Heart left ventricle (tissue), 16 donors: Measurements from ENCODE around the gene RNF43. TPM values are rescaled to one million over a fixed set of nuclear protein-coding genes. Genes with fewer than 3 reads are reported as not detected.

Experiments used
- ATAC-seq, 4 donors: fragments of 200-7000 bp; cut with Tn5 transposase; one replicate each; pipeline ENCODE4 v1.9.1; 2020 to 2022; ENCODE audit warnings: moderate library complexity in 4 of 4, mild to moderate bottlenecking in 3 of 4, moderate number of reproducible peaks in 1 of 4
- DNase-seq, 5 donors: peaks; one replicate each; pipeline ENCODE4 v3.0.0-alpha.2; 2020
- H3K27ac ChIP-seq, 12 donors: fragments of 200-600 bp; sonication (generic) in 4 of 12; one replicate each; pipeline versions ENCODE4 v1.5.0 to v1.8.0; 2016 to 2022; ENCODE audit warnings: mild to moderate bottlenecking in 2 of 12
- H3K27me3 ChIP-seq, 9 donors: fragments of 200-600 bp; sonication (generic) in 2 of 9; one replicate each; pipeline versions ENCODE4 v1.5.1 to v1.8.0; 2016 to 2022; ENCODE audit warnings: mild to moderate bottlenecking in 3 of 9
- H3K36me3 ChIP-seq, 9 donors: fragments of 200-600 bp; sonication (generic) in 2 of 9; one replicate each; pipeline versions ENCODE4 v1.5.0 to v1.8.0; 2018 to 2022; ENCODE audit warnings: mild to moderate bottlenecking in 2 of 9
- H3K4me1 ChIP-seq, 12 donors: fragments of 200-600 bp; sonication (generic) in 4 of 12; one replicate each; pipeline versions ENCODE4 v1.5.0 to v1.8.0; 2016 to 2022; ENCODE audit warnings: mild to moderate bottlenecking in 3 of 12
- H3K4me3 ChIP-seq, 12 donors: fragments of 200-600 bp; sonication (generic) in 4 of 12; one replicate each; pipeline versions ENCODE4 v1.5.0 to v1.8.0; 2017 to 2022; ENCODE audit warnings: mild to moderate bottlenecking in 9 of 12, moderate library complexity in 4 of 12
- H3K9me3 ChIP-seq, 12 donors: fragments of 200-600 bp; sonication (generic) in 4 of 12; one replicate each; pipeline versions ENCODE4 v1.5.0 to v1.8.0; 2016 to 2022; ENCODE audit warnings: mild to moderate bottlenecking in 1 of 12
- POLR2A ChIP-seq, 2 donors: fragments of 450-650 bp; IDR thresholded peaks; one replicate each; pipeline ENCODE4 v1.6.1; 2017; ENCODE audit warnings: antibody characterized with exemption in 2 of 2, mild to moderate bottlenecking in 2 of 2, moderate library complexity in 2 of 2
- WGBS, 4 donors: extraction: QIAGEN DNeasy Blood & Tissue Kit in 2 of 4; methylation state at CpG; one replicate each; pipeline versions ENCODE4 v1.1.5 to v1.1.7; 2013 to 2018; 5-methylcytosine and 5-hydroxymethylcytosine counted together
- intact Hi-C, 10 donors: fragments of 100-400 bp; cut with DNase I; formaldehyde crosslinking; loops; one replicate each; pipeline versions ENCODE4 v1.11.1 to v1.14.2; 2022
- polyA plus RNA-seq, 2 donors: library from polyadenylated mRNA; stranded (reverse); fragments of 200-250 nt; gene quantifications; one replicate each; pipeline ENCODE4 v1.2.3, GENCODE V29; 2013
- total RNA-seq, 9 donors: library from RNA; depleted of rRNA in 2 of 9; stranded (reverse); fragments of >200 nt in 2 of 9; fragmentation: NEBNext Ultra II Directional in 3 of 9; extraction: Animal tissue kit (Norgen Biotek cat#: 25700) in 3 of 9; gene quantifications; one replicate each; pipeline versions ENCODE4 v1.1.0 to v1.2.4, GENCODE V29; 2016 to 2023
- TF ChIP-seq, protein P1 (sequence below), 12 donors: fragments of 200-600 bp; sonication (generic) in 4 of 12; IDR thresholded peaks; one replicate each; pipeline versions ENCODE4 v1.5.0 to v1.8.0; 2018 to 2022; ENCODE audit warnings: antibody characterized with exemption in 12 of 12, mild to moderate bottlenecking in 5 of 12
- donor health status: ischemic (EF 13 %, LVEDD 7.1; RV severe dilation, severe dysfunction).
- donor health status: healthy with polysubstance abuse.
- donor health status: DM: no; HTN: yes; CAD: no.
- donor health status: DM: no; HTN: no; CAD: no.
- donor health status: ischemic (EF 25% LVEDD 6.9; RV normal size, moderate dysfunction).
- donor health status: ischemic (EF 25% LVEDD 5.7; RV mildly dilated, moderate dysfunction).
- donor health status: healthy.
- donor health status: DM: yes; HTN: yes; CAD: no.
- donor health status: ischemic (EF 35%, LVEDD 5.7; RV mildly dilated, moderate dysfunction).
- donor health status: nonischemic (EF 11% LVEDD 7.7; RV severe dilation, severe dysfunction).
- donor health status: DM: yes; HTN: yes; CAD: no.
- donor health status: PGD.
- donor health status: ischemic (EF 29% LVEDD 5.4; RV normal size, mild dysfunction).
- donor health status: nonischemic (EF 23%, LVEDD 6.1; RV moderate dilation, normal function).

RNF43 gene
- total and polyA plus RNA-seq, 11 donors = 1.9 to 7.5 (median 4.9) TPM

DNA sequence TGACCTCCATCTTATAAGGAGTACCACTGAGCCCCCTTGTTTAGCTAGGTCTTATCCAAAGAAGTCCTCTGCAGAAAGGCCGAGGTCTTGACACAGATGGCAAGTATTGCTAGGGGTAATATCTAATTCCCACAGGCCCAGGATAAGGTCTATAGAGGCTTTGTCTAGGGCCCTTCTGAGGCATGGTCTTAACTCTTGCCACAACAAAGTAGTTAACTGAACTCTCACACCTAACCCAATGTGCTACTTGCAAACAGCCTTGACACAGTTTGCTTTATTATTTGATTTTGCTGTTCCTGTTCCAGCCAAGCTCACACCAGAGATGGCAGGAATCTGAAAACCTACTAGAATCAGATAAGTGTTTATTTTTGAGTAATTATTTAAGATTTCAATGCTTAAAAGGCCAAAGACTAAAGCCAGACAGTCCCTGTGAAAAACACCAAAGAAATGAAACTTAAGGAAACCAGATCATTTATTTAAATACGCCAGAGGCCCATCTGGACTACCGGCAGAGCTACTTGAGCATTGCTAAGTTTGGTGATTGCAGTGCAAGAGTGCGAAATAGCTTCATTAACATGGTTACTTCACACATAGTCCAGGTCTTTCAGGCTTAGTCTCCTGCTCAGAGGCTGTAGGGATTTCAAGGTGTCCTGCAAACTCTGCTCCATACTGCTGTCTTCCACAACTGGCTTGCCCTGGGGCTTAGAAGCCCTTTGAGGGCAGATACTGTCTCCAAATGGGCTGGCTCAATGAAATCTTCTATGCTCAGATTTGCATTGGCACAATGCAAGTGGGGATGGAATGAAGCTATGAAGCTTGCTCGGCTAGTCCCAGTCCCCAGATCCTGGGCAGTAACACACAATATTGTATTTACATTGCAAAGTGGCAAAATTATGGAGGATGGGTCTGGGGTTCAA lies 36.9 kb downstream of the RNF43 start:
- no peak for DNase-seq
- Histone ChIP-seq H3K27me3 (peaks cover 0 to under 1% (median 0%) of the 10 kb centered on the region in 9 donors), H3K4me1 (peaks cover 0 to 40% (median 0%) of the 10 kb centered on the region in 12 donors), H3K4me3 (no peak overlapping the region), H3K27ac (no peak overlapping the region), H3K9me3 (no peaks in the 10 kb centered on the region), H3K36me3 (no peaks in the 10 kb centered on the region)
- TF ChIP-seq, protein P1, sequence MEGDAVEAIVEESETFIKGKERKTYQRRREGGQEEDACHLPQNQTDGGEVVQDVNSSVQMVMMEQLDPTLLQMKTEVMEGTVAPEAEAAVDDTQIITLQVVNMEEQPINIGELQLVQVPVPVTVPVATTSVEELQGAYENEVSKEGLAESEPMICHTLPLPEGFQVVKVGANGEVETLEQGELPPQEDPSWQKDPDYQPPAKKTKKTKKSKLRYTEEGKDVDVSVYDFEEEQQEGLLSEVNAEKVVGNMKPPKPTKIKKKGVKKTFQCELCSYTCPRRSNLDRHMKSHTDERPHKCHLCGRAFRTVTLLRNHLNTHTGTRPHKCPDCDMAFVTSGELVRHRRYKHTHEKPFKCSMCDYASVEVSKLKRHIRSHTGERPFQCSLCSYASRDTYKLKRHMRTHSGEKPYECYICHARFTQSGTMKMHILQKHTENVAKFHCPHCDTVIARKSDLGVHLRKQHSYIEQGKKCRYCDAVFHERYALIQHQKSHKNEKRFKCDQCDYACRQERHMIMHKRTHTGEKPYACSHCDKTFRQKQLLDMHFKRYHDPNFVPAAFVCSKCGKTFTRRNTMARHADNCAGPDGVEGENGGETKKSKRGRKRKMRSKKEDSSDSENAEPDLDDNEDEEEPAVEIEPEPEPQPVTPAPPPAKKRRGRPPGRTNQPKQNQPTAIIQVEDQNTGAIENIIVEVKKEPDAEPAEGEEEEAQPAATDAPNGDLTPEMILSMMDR (IDR thresholded peaks at IDR 0.05) = no peak
- TF ChIP-seq POLR2A (IDR thresholded peaks at IDR 0.05) = no peak
- ATAC-seq = no peak
- intact Hi-C loops = no loop called here
- WGBS, 4 donors = 88 to 95% (median 93%) methylated on average over 5 of the region's 5 CpGs

DNA sequence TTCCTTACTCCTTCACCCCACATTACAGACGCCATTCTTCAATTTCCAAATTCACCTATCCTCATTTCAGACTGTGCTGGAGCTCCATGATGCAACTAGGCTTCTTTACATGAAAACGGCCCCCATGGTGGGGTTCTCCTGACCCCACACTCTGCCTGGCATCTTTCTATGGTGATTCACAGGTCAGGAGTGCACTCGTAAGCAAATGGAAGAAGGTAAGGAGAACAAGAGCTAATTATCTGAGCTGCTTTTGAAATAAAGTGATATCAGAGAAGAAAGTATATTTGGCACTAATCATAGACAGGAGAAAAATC lies 37.9 kb downstream of the RNF43 start:
- peaks cover 0 to 32% (median 0%) of the 10 kb centered on the region in 12 donors for H3K4me1 ChIP-seq
- H3K27ac ChIP-seq = no peak overlapping the region
- intact Hi-C loops = loop anchor here in 1 of 10 donors (10.0 kb wide), 1 partner anchor 65 kb away; no protein-coding TSS in a partner anchor
- no peaks in the 10 kb centered on the region for H3K27me3 ChIP-seq
- H3K36me3 ChIP-seq = no peaks in the 10 kb centered on the region
- TF ChIP-seq, protein P1 (IDR thresholded peaks at IDR 0.05) = no peak
- no peak for TF ChIP-seq POLR2A (IDR thresholded peaks at IDR 0.05)
- WGBS, 4 donors = 70 to 75% (median 71%) methylated on average over 3 of the region's 3 CpGs
- ATAC-seq (no peak), DNase-seq (no peak)
- no peak overlapping the region for H3K4me3 ChIP-seq
- H3K9me3 ChIP-seq = no peaks in the 10 kb centered on the region

DNA sequence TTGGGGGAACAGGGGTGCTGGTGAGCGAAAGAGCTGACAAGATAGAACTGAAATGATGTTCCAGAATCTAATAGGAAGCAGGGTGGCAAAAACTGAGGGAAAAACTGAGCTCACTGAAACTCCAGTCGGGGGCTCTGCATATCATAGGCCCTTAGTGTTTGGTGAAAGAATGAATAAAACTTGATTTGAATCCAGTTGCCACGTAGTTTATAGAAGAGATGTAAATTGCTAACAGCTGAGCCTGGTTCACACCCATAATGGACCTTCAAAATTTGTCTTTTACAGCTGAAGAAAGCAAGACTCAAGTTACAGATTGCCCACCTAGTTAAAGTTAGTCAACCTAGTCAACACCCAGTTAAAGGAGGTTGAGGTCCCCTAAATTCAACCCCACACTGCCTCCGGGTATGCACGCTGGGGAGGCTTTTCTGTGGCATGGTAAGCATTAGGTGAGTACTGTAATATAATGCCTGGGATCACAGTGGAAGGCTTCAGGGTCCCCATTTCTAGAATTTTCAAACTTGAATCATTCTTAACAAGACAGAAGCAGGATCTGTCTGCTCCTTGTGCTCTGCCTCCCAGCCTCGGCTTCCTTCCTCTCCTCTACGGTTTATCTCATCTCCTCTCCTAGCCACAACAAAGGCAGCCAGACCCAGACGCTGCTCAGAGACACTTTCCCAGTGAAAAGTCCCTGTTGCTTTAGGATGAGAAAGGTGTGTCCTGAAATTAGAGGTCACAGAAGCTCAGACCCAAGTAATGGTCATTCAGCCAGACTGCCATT lies 38.4 kb downstream of the RNF43 start:
- DNase-seq (no peak), ATAC-seq (no peak)
- H3K27ac ChIP-seq = no peak overlapping the region
- no peak overlapping the region for H3K4me3 ChIP-seq
- H3K36me3 ChIP-seq = no peaks in the 10 kb centered on the region
- 56 to 74% (median 64%) methylated on average over 8 of the region's 8 CpGs for WGBS, 4 donors
- no peaks in the 10 kb centered on the region for H3K27me3 ChIP-seq
- peaks cover 0 to 27% (median 0%) of the 10 kb centered on the region in 12 donors for H3K4me1 ChIP-seq
- H3K9me3 ChIP-seq = no peaks in the 10 kb centered on the region
- TF ChIP-seq POLR2A (IDR thresholded peaks at IDR 0.05) = no peak
- TF ChIP-seq, protein P1 (IDR thresholded peaks at IDR 0.05) = no peak
- intact Hi-C loops = loop anchor here in 1 of 10 donors (10.0 kb wide), 1 partner anchor 64 kb away; no protein-coding TSS in a partner anchor

DNA sequence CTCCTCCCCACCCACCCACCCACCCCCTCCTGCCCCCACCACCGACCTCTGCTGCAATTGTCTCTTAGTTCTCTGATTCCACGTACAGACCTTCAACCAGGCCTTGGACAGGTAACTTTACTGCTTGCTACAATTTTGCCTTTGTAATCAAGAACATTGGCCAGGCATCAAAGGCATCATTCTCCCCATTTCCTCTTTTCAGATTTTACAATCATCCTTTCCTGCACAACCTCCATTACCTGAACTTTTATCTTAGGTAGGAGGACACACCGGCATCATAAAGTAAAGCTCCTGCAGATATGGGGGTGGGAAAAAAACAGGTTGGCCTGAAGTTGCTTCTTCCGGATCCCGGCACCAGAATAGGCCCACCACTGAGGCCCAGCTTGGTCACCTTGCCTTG lies 39.7 kb downstream of the RNF43 start:
- no peaks in the 10 kb centered on the region for H3K36me3 ChIP-seq
- H3K27ac ChIP-seq = no peak overlapping the region
- TF ChIP-seq POLR2A (IDR thresholded peaks at IDR 0.05) = no peak
- TF ChIP-seq, protein P1 (IDR thresholded peaks at IDR 0.05) = no peak
- WGBS, 4 donors = 75 to 91% (median 84%) methylated on average over 5 of the region's 5 CpGs
- H3K27me3 ChIP-seq = no peaks in the 10 kb centered on the region
- H3K9me3 ChIP-seq = no peaks in the 10 kb centered on the region
- H3K4me3 ChIP-seq = no peak overlapping the region
- peaks cover 0 to 22% (median 0%) of the 10 kb centered on the region in 12 donors for H3K4me1 ChIP-seq
- DNase-seq = no peak
- no peak for ATAC-seq
- intact Hi-C loops = loop anchor here in 1 of 10 donors (10.0 kb wide), 1 partner anchor 63 kb away; no protein-coding TSS in a partner anchor
